GM12878 (cell line): ENCODE results near the gene ZKSCAN8. TPM values are rescaled to one million over a fixed set of nuclear protein-coding genes. Genes with fewer than 3 reads are reported as not detected.

Experiments
- BCL11A ChIP-seq: IDR thresholded peaks from 2 replicates; pipeline ENCODE4 v1.6.1; 2011; ENCODE audit warnings: low read depth, low read length
- CTCF ChIP-seq, 3 experiments: IDR thresholded peaks in 2 of 3; conservative IDR thresholded peaks in 1 of 3; 2 replicates each; pipeline ENCODE4 v1.5.1; 2011; ENCODE audit warnings: low read depth in 3 of 3, low read length in 3 of 3, mild to moderate bottlenecking in 3 of 3, control low read depth in 2 of 3, moderate library complexity in 2 of 3, inconsistent platforms in 1 of 3, mixed read lengths in 1 of 3; ENCODE audit not compliant: control insufficient read depth in 2 of 3, insufficient read depth in 1 of 3; ENCODE audit errors: extremely low read depth in 1 of 3
- EP300 ChIP-seq, 2 experiments: fragments of 150-350 bp in 1 of 2; IDR thresholded peaks; 2 replicates each; pipeline ENCODE4 v1.6.1; 2011 to 2012; ENCODE audit warnings: low read depth in 2 of 2, low read length in 2 of 2, borderline replicate concordance in 1 of 2, improper control_type of control experiment in 1 of 2, inconsistent platforms in 1 of 2; ENCODE audit not compliant: control insufficient read depth in 1 of 2
- IKZF2 ChIP-seq, 2 experiments: fragments of 450-650 bp; IDR thresholded peaks; 2 replicates each; pipeline ENCODE4 v1.6.1; 2017; ENCODE audit warnings: mild to moderate bottlenecking in 2 of 2, moderate library complexity in 2 of 2
- RELB ChIP-seq: fragments of 450-650 bp; IDR thresholded peaks from 2 replicates; pipeline ENCODE4 v1.6.1; 2017; ENCODE audit warnings: low read depth, mild to moderate bottlenecking, moderate library complexity
- WRNIP1 ChIP-seq: IDR thresholded peaks from 2 replicates; pipeline ENCODE4 v1.6.1; 2011; ENCODE audit warnings: low read depth, low read length, improper control_type of control experiment, borderline replicate concordance
- polyA plus RNA-seq, 11 experiments: library from polyadenylated mRNA; depleted of rRNA in 4 of 11; unstranded in 6 of 11; stranded (reverse) in 5 of 11; fragments of >200 nt; fragmentation: Nextera tagmentation in 4 of 11; fragmentation: Illumina TruSeq in 1 of 11; extraction: Ambion mirVana in 4 of 11; extraction: Trizol in 1 of 11; gene quantifications; 1 replicate in 1 of 11; 2 replicates in 10 of 11; pipeline versions ENCODE4 v1.2.1 to v1.2.3, GENCODE V29; 2011 to 2016; ENCODE audit warnings: inconsistent platforms in 2 of 11, missing spikeins in 2 of 11, low read depth in 1 of 11
- total RNA-seq, 4 experiments: library from RNA; depleted of rRNA in 3 of 4; stranded (reverse); fragments of >200 nt in 3 of 4; fragmentation: Illumina TruSeq in 1 of 4; extraction: Trizol in 1 of 4; gene quantifications; 2 replicates each; pipeline versions ENCODE4 v1.2.1 to v1.2.3, GENCODE V29; 2013 to 2021
- TF ChIP-seq, protein P1 (sequence below): IDR thresholded peaks from 2 replicates; pipeline ENCODE4 v1.6.1; 2012; ENCODE audit warnings: improper control_type of control experiment, low read depth, low read length; ENCODE audit not compliant: insufficient replicate concordance
- TF ChIP-seq, protein P2 (sequence below): fragments of 450-650 bp; IDR thresholded peaks from 2 replicates; pipeline ENCODE4 v1.6.1; 2017; ENCODE audit warnings: mild to moderate bottlenecking, moderate library complexity
- TF ChIP-seq, protein P3 (sequence below): fragments of 450-650 bp; formaldehyde crosslinking; IDR thresholded peaks from 2 replicates; pipeline ENCODE4 v1.5.0; 2022; ENCODE audit warnings: mild to moderate bottlenecking, missing genetic modification characterization

ZKSCAN8 gene
- total and polyA plus RNA-seq, 10 of the 15 experiments (the other 5 are each of a cell fraction or from before 2014, with no cell fraction given), result 1.0 to 17.9 (median 8.7) TPM

- TF ChIP-seq, protein P1, sequence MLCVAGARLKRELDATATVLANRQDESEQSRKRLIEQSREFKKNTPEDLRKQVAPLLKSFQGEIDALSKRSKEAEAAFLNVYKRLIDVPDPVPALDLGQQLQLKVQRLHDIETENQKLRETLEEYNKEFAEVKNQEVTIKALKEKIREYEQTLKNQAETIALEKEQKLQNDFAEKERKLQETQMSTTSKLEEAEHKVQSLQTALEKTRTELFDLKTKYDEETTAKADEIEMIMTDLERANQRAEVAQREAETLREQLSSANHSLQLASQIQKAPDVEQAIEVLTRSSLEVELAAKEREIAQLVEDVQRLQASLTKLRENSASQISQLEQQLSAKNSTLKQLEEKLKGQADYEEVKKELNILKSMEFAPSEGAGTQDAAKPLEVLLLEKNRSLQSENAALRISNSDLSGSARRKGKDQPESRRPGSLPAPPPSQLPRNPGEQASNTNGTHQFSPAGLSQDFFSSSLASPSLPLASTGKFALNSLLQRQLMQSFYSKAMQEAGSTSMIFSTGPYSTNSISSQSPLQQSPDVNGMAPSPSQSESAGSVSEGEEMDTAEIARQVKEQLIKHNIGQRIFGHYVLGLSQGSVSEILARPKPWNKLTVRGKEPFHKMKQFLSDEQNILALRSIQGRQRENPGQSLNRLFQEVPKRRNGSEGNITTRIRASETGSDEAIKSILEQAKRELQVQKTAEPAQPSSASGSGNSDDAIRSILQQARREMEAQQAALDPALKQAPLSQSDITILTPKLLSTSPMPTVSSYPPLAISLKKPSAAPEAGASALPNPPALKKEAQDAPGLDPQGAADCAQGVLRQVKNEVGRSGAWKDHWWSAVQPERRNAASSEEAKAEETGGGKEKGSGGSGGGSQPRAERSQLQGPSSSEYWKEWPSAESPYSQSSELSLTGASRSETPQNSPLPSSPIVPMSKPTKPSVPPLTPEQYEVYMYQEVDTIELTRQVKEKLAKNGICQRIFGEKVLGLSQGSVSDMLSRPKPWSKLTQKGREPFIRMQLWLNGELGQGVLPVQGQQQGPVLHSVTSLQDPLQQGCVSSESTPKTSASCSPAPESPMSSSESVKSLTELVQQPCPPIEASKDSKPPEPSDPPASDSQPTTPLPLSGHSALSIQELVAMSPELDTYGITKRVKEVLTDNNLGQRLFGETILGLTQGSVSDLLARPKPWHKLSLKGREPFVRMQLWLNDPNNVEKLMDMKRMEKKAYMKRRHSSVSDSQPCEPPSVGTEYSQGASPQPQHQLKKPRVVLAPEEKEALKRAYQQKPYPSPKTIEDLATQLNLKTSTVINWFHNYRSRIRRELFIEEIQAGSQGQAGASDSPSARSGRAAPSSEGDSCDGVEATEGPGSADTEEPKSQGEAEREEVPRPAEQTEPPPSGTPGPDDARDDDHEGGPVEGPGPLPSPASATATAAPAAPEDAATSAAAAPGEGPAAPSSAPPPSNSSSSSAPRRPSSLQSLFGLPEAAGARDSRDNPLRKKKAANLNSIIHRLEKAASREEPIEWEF, result no peak
- 0 out of 4 replicates have a peak, but pooled peaks of 1 of the 2 experiments have one; percentile 18 for TF ChIP-seq EP300 (IDR thresholded peaks at IDR 0.05; ENCODE audit: borderline replicate concordance in 1 of 2, control insufficient read depth in 1 of 2, low read depth in 2 of 2, low read length in 2 of 2)
- TF ChIP-seq BCL11A, result no peak
- no peak for TF ChIP-seq WRNIP1
- TF ChIP-seq, protein P2, sequence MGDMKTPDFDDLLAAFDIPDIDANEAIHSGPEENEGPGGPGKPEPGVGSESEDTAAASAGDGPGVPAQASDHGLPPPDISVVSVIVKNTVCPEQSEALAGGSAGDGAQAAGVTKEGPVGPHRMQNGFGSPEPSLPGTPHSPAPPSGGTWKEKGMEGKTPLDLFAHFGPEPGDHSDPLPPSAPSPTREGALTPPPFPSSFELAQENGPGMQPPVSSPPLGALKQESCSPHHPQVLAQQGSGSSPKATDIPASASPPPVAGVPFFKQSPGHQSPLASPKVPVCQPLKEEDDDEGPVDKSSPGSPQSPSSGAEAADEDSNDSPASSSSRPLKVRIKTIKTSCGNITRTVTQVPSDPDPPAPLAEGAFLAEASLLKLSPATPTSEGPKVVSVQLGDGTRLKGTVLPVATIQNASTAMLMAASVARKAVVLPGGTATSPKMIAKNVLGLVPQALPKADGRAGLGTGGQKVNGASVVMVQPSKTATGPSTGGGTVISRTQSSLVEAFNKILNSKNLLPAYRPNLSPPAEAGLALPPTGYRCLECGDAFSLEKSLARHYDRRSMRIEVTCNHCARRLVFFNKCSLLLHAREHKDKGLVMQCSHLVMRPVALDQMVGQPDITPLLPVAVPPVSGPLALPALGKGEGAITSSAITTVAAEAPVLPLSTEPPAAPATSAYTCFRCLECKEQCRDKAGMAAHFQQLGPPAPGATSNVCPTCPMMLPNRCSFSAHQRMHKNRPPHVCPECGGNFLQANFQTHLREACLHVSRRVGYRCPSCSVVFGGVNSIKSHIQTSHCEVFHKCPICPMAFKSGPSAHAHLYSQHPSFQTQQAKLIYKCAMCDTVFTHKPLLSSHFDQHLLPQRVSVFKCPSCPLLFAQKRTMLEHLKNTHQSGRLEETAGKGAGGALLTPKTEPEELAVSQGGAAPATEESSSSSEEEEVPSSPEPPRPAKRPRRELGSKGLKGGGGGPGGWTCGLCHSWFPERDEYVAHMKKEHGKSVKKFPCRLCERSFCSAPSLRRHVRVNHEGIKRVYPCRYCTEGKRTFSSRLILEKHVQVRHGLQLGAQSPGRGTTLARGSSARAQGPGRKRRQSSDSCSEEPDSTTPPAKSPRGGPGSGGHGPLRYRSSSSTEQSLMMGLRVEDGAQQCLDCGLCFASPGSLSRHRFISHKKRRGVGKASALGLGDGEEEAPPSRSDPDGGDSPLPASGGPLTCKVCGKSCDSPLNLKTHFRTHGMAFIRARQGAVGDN, result peak; percentile 86
- peak; percentile 47 to 80 (median 58) for TF ChIP-seq CTCF (IDR thresholded peaks at IDR 0.05 in 2 of 3, conservative IDR thresholded peaks at IDR 0.05 in 1 of 3; ENCODE audit: control insufficient read depth in 2 of 3, extremely low read depth in 1 of 3, insufficient read depth in 1 of 3, low read depth in 3 of 3, low read length in 3 of 3)
- peak; percentile 64 for TF ChIP-seq RELB
- TF ChIP-seq, protein P3, sequence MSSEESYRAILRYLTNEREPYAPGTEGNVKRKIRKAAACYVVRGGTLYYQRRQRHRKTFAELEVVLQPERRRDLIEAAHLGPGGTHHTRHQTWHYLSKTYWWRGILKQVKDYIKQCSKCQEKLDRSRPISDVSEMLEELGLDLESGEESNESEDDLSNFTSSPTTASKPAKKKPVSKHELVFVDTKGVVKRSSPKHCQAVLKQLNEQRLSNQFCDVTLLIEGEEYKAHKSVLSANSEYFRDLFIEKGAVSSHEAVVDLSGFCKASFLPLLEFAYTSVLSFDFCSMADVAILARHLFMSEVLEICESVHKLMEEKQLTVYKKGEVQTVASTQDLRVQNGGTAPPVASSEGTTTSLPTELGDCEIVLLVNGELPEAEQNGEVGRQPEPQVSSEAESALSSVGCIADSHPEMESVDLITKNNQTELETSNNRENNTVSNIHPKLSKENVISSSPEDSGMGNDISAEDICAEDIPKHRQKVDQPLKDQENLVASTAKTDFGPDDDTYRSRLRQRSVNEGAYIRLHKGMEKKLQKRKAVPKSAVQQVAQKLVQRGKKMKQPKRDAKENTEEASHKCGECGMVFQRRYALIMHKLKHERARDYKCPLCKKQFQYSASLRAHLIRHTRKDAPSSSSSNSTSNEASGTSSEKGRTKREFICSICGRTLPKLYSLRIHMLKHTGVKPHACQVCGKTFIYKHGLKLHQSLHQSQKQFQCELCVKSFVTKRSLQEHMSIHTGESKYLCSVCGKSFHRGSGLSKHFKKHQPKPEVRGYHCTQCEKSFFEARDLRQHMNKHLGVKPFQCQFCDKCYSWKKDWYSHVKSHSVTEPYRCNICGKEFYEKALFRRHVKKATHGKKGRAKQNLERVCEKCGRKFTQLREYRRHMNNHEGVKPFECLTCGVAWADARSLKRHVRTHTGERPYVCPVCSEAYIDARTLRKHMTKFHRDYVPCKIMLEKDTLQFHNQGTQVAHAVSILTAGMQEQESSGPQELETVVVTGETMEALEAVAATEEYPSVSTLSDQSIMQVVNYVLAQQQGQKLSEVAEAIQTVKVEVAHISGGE, result peak; percentile 84
- TF ChIP-seq IKZF2 (IDR thresholded peaks at IDR 0.05), result 0 out of 4 replicates have a peak, but pooled peaks of 1 of the 2 experiments have one; percentile 47
These were observed 37.1 kb upstream of the ZKSCAN8 start (continued) for GRCh38 chr6:28104392-28105244.
